ENCODE data around the gene CAMKMT. TPM values are rescaled to one million over a fixed set of nuclear protein-coding genes. Genes with fewer than 3 reads are reported as not detected.

CAMKMT gene
- total and polyA plus RNA-seq, 7 donors: 6.1 to 15.6 (median 11.6) TPM

DNA sequence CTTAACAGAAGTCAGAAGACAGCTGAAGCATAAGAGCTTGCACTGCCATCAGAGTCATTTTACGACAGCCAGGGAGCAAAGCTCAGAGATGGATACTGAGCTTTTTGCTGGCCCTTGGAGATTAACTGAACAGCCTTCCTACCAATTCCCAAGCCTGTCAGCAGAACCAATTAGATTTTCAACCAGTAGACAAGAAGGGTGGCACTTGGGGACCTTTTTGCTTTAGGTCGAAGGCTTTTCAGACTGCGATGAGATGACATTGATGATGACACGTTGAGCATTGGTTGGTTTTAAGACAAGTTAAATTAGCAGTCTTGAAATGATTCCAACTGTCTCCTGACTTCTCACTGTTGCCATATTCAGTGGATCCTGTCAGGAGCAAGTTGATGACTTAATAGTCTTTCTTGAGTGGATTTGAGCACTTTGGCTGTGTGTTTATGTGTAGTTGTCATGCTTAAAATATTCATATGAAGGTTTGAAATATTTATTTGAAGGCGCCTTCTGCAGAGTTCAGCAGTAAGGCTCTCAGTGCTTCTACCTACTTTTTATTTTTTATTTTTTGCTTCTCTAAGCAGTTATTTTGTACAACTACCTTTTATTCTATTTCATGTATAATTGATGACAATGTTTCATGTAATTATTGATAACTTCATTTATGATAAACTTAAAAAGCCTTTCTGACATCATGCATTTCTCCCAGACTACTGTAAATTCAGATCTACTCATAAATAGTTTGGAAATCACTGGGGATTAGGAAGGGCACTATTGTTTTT is 256.7 kb downstream of the CAMKMT start:
- Histone ChIP-seq H3K27ac (no peak overlapping the region), H3K9me3 (no peaks in the 10 kb centered on the region), H3K4me1 (no peaks in the 10 kb centered on the region), H3K4me3 (no peak overlapping the region), H3K27me3 (no peaks in the 10 kb centered on the region), H3K36me3 (no peaks in the 10 kb centered on the region)
- intact Hi-C loops (cut with DNase I): no loop called here
- TF ChIP-seq POLR2AphosphoS5 (IDR thresholded peaks at IDR 0.05) (no peak), EP300 (IDR thresholded peaks at IDR 0.05) (no peak), CTCF (IDR thresholded peaks at IDR 0.05) (no peak), POLR2A (IDR thresholded peaks at IDR 0.05) (no peak)
- DNase-seq: no peak
- WGBS, 2 donors: 80 to 89% methylated on average over 5 of the region's 5 CpGs

DNA sequence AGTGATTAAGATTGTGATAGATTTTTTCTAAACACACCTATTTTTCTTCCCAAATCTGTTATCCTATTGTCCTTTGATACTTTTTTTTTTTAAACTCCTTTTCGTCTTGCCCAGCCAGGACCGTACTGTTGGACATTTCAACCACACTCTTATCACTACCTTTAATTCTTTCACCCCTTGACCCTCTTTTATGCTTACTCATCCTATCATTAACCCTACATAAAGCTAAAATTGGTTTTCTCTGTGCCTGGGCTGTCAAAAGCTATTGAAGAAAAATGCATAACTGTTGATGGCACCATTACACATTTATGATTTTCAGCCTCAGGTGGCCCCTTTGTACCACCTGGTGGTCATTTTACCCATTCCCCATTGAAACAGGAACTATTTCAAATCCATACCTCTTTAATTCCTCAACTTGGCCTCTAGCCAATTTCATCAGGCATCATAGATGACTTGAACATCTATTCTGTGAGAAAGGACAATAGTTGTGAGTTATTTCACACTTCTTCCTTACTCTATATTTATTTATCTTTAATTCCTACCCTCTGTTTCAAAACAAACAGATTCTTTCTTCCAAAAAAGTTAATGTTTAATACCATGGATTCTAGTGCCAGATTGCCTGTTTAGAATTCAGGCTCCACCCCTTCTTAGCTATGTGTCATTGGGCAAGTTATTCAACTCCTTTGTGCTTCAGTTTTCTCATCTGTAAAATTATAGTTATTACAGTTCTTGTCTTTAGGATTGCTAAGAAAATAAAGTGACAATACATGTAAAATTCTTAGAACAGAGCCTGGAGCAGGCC is 258.6 kb downstream of the CAMKMT start:
- Histone ChIP-seq H3K36me3 (no peaks in the 10 kb centered on the region), H3K9me3 (no peaks in the 10 kb centered on the region), H3K27ac (no peak overlapping the region), H3K4me3 (no peak overlapping the region), H3K4me1 (no peaks in the 10 kb centered on the region), H3K27me3 (no peaks in the 10 kb centered on the region)
- intact Hi-C loops (cut with DNase I): no loop called here
- 92 to 94% methylated on average over 2 of the region's 2 CpGs for WGBS, 2 donors
- no peak for TF ChIP-seq CTCF (IDR thresholded peaks at IDR 0.05)
- TF ChIP-seq EP300 (IDR thresholded peaks at IDR 0.05): no peak
- TF ChIP-seq POLR2AphosphoS5 (IDR thresholded peaks at IDR 0.05): no peak
- TF ChIP-seq POLR2A (IDR thresholded peaks at IDR 0.05): no peak
- no peak for DNase-seq

GRCh38 chr2:44623622-44624351 is 262.0 kb downstream of the CAMKMT start:
- Histone ChIP-seq H3K36me3 (no peaks in the 10 kb centered on the region), H3K9me3 (peaks cover 0 to 2% (median 0%) of the 10 kb centered on the region in 4 donors), H3K4me3 (no peak overlapping the region), H3K4me1 (no peaks in the 10 kb centered on the region), H3K27ac (no peak overlapping the region), H3K27me3 (no peaks in the 10 kb centered on the region)
- no peak for TF ChIP-seq POLR2AphosphoS5 (IDR thresholded peaks at IDR 0.05)
- TF ChIP-seq EP300 (IDR thresholded peaks at IDR 0.05): no peak
- TF ChIP-seq POLR2A (IDR thresholded peaks at IDR 0.05): no peak
- TF ChIP-seq CTCF (IDR thresholded peaks at IDR 0.05): no peak
- no peak for DNase-seq
- intact Hi-C loops (cut with DNase I): no loop called here

- no peak overlapping the region for H3K27ac ChIP-seq
- H3K4me3 ChIP-seq: no peak overlapping the region
- intact Hi-C loops (cut with DNase I): no loop called here
- 85 to 95% methylated on average over 1 of the region's 1 CpG for WGBS, 2 donors
- no peaks in the 10 kb centered on the region for H3K36me3 ChIP-seq
- no peaks in the 10 kb centered on the region for H3K27me3 ChIP-seq
- no peak for DNase-seq
- no peaks in the 10 kb centered on the region for H3K4me1 ChIP-seq
- TF ChIP-seq EP300 (IDR thresholded peaks at IDR 0.05) (no peak), POLR2AphosphoS5 (IDR thresholded peaks at IDR 0.05) (no peak), POLR2A (IDR thresholded peaks at IDR 0.05) (no peak), CTCF (IDR thresholded peaks at IDR 0.05) (no peak)
- H3K9me3 ChIP-seq: peaks cover 0 to 2% (median 0%) of the 10 kb centered on the region in 4 donors
Observed at GRCh38 chr2:44628297-44628696, 266.6 kb downstream of the CAMKMT start.
